Activated naive CD4-positive, alpha-beta T cell treated with anti-CD3 and anti-CD28 coated beads, Interleukin-2, amount 10 ng/mL, durations not matched to agents 7 days and 5 days (primary cell): ENCODE data around the gene MAPK8IP3.
"Not testable (repeated sequence)": the region's sequence is repeated elsewhere in the genome, so short reads cannot be mapped to it uniquely, and the experiment has no call there.

ENCODE experiments used
- CTCF ChIA-PET: fragments of 350-600 bp; sonication (Branson Sonifier 250); formaldehyde crosslinking; loops from one replicate; lab custom pipeline; 2021; ENCODE audit warnings: antibody characterized with exemption; lab: Charles Lee
- DNase-seq: peaks from one replicate; pipeline ENCODE4 v3.0.0-alpha.2; 2020
- H3K27ac Mint-ChIP-seq: one replicate; pipeline ENCODE4 v1.8.0; 2021; ENCODE audit warnings: mild to moderate bottlenecking, moderate library complexity, mixed read lengths
- H3K27me3 Mint-ChIP-seq: one replicate; pipeline ENCODE4 v1.8.0; 2021; ENCODE audit warnings: mild to moderate bottlenecking, mixed read lengths
- H3K36me3 Mint-ChIP-seq: one replicate; pipeline ENCODE4 v1.8.0; 2021; ENCODE audit warnings: mixed read lengths
- H3K4me1 Mint-ChIP-seq: one replicate; pipeline ENCODE4 v1.8.0; 2021; ENCODE audit warnings: mixed read lengths
- H3K4me3 Mint-ChIP-seq: one replicate; pipeline ENCODE4 v1.8.0; 2021; ENCODE audit warnings: mild to moderate bottlenecking, moderate library complexity, mixed read lengths
- H3K9me3 Mint-ChIP-seq: one replicate; pipeline ENCODE4 v1.8.0; 2021; ENCODE audit warnings: mixed read lengths

Gene MAPK8IP3

DNA sequence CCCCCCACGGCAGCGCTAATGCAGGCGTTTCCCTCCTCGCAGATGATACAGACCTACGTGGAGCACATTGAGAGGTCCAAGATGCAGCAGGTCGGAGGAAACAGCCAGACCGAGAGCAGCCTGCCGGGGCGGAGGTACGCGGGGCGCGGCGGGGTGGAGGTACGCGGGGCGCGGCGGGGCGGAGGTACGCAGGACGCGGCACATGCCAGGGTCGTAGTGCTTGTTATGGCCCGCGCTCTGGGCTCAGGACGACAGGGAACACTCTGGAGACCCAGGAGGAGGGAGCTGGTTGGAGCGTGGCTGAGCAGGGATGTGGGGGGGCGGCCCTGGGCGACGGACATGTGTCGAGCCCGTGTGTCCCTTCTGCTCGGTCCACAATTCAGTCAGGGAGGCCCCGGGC, 23.4 kb downstream of the MAPK8IP3 start:
- H3K9me3 Mint-ChIP-seq = no peaks in the 10 kb centered on the region
- peaks cover 25% of the 10 kb centered on the region for H3K36me3 Mint-ChIP-seq

DNA sequence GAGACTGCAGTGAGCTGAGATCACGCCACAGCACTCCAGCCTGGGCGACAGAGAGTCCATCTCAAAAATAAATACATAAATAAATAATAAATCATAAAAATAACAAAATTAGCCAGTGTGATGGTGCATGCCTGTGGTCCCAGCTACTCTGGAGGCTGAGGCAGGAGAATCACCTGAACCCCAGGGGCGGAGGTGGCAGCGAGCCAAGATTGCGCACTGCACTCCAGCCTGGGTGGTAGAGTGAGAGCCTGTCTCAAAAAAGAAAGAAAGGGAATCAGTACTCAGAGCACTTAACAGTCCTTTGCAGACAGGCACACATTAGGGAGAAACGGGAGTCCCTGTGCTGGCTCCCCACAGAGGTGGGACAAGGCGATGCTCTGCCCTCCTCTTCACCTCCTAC, 25.1 kb downstream of the MAPK8IP3 start:
- Mint-ChIP-seq H3K27ac (no peak overlapping the region), H3K4me3 (no peak overlapping the region), H3K27me3 (no peaks in the 10 kb centered on the region), H3K9me3 (no peaks in the 10 kb centered on the region), H3K4me1 (no peaks in the 10 kb centered on the region), H3K36me3 (peaks cover 22% of the 10 kb centered on the region)
- DNase-seq = no peak
- CTCF ChIA-PET = no interaction called here

More for the DNA sequence above, 23.4 kb downstream of the MAPK8IP3 start:
- H3K27me3 Mint-ChIP-seq = no peaks in the 10 kb centered on the region
- no peak overlapping the region for H3K4me3 Mint-ChIP-seq
- no peak overlapping the region for H3K27ac Mint-ChIP-seq
- no peak for DNase-seq
- CTCF ChIA-PET = interaction anchor here (1.3 kb wide), 1 partner anchor 24 kb away, joined by 4 read pairs; the partner anchor contains the start of gene MAPK8IP3
- no peaks in the 10 kb centered on the region for H3K4me1 Mint-ChIP-seq

DNA sequence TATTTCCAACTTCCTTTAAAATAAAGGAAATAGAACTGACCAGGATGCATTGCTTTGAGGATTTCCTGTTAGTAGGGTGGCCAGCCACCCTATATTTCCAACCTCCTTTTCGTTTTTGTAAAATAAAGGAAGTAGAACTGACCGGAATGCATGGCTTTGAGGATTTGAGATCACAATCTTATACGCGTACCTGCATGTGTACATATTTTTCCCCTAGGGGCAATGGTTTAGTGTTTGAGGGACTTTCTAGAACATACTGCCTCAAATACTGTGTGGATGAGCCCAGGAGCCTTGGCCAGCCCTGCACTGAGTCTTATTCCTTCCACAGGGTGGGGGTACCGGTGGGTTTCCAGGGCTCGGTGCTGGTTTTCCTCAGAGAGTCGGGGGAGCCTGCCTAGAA, 25.6 kb downstream of the MAPK8IP3 start:
- no peak overlapping the region for H3K27ac Mint-ChIP-seq

GRCh38 chr16:1732071-1732470, 26.1 kb downstream of the MAPK8IP3 start:
- no peaks in the 10 kb centered on the region for H3K27me3 Mint-ChIP-seq
- no peaks in the 10 kb centered on the region for H3K9me3 Mint-ChIP-seq
- H3K36me3 Mint-ChIP-seq = peaks cover 17% of the 10 kb centered on the region
- DNase-seq = no peak
- CTCF ChIA-PET = interaction anchor here (1.5 kb wide), 1 partner anchor 17 kb away, joined by 3 read pairs; no protein-coding TSS in a partner anchor
- no peak overlapping the region for H3K27ac Mint-ChIP-seq
- H3K4me1 Mint-ChIP-seq = no peaks in the 10 kb centered on the region
- H3K4me3 Mint-ChIP-seq = no peak overlapping the region

More for the DNA sequence above, 25.6 kb downstream of the MAPK8IP3 start:
- H3K4me1 Mint-ChIP-seq = no peaks in the 10 kb centered on the region
- H3K4me3 Mint-ChIP-seq = no peak overlapping the region
- CTCF ChIA-PET = interaction anchor here (1.5 kb wide), 1 partner anchor 16 kb away, joined by 3 read pairs; no protein-coding TSS in a partner anchor
- no peak for DNase-seq
- H3K27me3 Mint-ChIP-seq = no peaks in the 10 kb centered on the region
- peaks cover 19% of the 10 kb centered on the region for H3K36me3 Mint-ChIP-seq
- H3K9me3 Mint-ChIP-seq = no peaks in the 10 kb centered on the region

DNA sequence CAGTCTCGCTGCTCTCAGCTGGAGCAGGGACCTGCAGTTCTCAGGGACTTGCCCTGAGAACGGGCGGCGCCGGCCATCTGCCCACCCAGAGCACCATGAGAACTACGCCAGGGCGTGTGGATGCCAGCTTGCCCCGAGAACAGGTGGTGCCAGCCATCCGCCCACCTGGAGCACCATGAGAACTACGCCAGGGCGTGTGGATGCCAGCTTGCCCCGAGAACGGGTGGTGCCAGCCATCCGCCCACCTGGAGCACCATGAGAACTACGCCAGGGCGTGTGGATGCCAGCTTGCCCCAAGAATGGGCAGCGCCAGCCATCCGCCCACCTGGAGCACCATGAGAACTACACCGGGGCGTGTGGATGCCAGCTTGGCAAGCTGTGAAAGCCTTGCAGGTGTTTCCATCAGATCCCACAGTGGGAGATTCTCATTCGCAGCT, 26.6 kb downstream of the MAPK8IP3 start:
- H3K27me3 Mint-ChIP-seq, H3K9me3 Mint-ChIP-seq, H3K4me1 Mint-ChIP-seq, DNase-seq, H3K27ac Mint-ChIP-seq, H3K4me3 Mint-ChIP-seq: not testable (repeated sequence)
- H3K36me3 Mint-ChIP-seq = peaks cover 12% of the 10 kb centered on the region
- CTCF ChIA-PET = interaction anchor here (1.5 kb wide), 1 partner anchor 17 kb away, joined by 3 read pairs; no protein-coding TSS in a partner anchor

GRCh38 chr16:1734123-1734522, 28.1 kb downstream of the MAPK8IP3 start:
- no peak for DNase-seq
- Mint-ChIP-seq H3K9me3 (no peaks in the 10 kb centered on the region), H3K27ac (no peak overlapping the region), H3K27me3 (no peaks in the 10 kb centered on the region), H3K4me3 (no peak overlapping the region), H3K36me3 (peaks cover 5% of the 10 kb centered on the region), H3K4me1 (no peaks in the 10 kb centered on the region)
- CTCF ChIA-PET = no interaction called here

GRCh38 chr16:1734816-1735215, 28.8 kb downstream of the MAPK8IP3 start:
- H3K4me1 Mint-ChIP-seq = no peaks in the 10 kb centered on the region
- H3K27ac Mint-ChIP-seq = no peak overlapping the region
- CTCF ChIA-PET = no interaction called here

DNA sequence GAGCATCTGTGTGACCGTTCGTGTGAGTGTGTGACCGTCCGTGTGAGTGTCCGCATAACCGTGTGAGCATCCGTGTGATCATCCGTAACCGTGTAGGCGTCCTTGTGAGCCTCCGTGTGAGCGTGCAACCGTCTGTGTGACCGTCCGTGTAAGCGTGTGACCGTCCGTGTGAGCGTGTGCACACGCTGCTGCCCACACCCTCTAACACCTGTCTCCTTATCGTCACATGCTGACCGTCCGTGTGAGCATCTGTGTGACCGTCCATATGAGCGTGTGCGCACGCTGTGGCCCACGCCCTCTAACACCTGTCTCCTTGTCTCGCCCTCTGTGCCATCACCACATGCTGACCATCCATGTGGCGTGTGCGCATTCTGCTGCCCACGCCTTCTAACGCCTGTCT, 34.2 kb downstream of the MAPK8IP3 start:
- Mint-ChIP-seq H3K27ac (no peak overlapping the region), H3K36me3 (peaks cover 6% of the 10 kb centered on the region), H3K27me3 (no peaks in the 10 kb centered on the region), H3K4me1 (no peaks in the 10 kb centered on the region), H3K4me3 (no peak overlapping the region), H3K9me3 (no peaks in the 10 kb centered on the region)
- CTCF ChIA-PET = no interaction called here
- no peak for DNase-seq

More at GRCh38 chr16:1734816-1735215, 28.8 kb downstream of the MAPK8IP3 start:
- DNase-seq = no peak
- Mint-ChIP-seq H3K9me3 (no peaks in the 10 kb centered on the region), H3K27me3 (no peaks in the 10 kb centered on the region), H3K4me3 (no peak overlapping the region), H3K36me3 (peaks cover 5% of the 10 kb centered on the region)

DNA sequence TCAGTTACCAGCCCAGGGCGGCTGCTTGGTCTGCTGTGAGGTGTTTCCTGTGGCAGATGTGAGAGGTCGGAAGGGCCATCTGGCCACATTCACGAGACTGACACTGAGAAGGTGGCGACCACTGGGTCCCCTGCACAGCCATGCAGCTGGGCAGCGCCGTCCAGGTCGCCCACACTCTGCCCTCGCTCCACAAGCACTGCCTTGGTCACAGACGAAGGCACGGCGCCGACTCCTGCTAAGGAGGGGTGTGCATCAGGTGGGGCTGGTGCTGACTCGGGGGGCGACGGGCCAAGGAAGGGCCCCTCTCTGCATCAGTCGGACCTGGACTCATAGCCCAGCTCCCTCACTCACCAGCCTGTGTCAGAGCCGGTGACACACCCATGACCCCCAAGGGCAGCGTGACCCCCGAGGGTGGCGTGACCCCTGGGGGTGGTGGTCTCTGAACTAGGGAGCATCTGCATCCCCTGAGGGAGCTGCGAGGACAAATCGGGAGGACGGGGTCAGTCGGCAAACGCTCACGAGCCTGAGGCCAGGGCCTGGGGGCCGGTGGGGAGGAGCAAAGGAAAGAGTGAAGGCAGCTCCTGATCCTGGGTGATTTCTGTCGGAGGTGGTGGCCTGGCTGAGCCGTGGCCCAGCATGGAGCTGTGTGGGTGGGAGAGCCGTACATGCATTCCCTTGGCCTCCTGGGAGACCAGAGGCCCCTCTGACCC, 34.9 kb downstream of the MAPK8IP3 start:
- DNase-seq = no peak
- Mint-ChIP-seq H3K9me3 (no peaks in the 10 kb centered on the region), H3K4me3 (no peak overlapping the region), H3K27ac (no peak overlapping the region), H3K36me3 (peaks cover 6% of the 10 kb centered on the region), H3K4me1 (no peaks in the 10 kb centered on the region), H3K27me3 (no peaks in the 10 kb centered on the region)
- CTCF ChIA-PET = no interaction called here

- no peak for DNase-seq
- no peak overlapping the region for H3K27ac Mint-ChIP-seq
- H3K27me3 Mint-ChIP-seq = no peaks in the 10 kb centered on the region
- H3K36me3 Mint-ChIP-seq = peaks cover 6% of the 10 kb centered on the region
- no peaks in the 10 kb centered on the region for H3K4me1 Mint-ChIP-seq
- H3K9me3 Mint-ChIP-seq = no peaks in the 10 kb centered on the region
- CTCF ChIA-PET = no interaction called here
- H3K4me3 Mint-ChIP-seq = no peak overlapping the region
These were observed 35.7 kb downstream of the MAPK8IP3 start for GRCh38 chr16:1741553-1742165.

DNA sequence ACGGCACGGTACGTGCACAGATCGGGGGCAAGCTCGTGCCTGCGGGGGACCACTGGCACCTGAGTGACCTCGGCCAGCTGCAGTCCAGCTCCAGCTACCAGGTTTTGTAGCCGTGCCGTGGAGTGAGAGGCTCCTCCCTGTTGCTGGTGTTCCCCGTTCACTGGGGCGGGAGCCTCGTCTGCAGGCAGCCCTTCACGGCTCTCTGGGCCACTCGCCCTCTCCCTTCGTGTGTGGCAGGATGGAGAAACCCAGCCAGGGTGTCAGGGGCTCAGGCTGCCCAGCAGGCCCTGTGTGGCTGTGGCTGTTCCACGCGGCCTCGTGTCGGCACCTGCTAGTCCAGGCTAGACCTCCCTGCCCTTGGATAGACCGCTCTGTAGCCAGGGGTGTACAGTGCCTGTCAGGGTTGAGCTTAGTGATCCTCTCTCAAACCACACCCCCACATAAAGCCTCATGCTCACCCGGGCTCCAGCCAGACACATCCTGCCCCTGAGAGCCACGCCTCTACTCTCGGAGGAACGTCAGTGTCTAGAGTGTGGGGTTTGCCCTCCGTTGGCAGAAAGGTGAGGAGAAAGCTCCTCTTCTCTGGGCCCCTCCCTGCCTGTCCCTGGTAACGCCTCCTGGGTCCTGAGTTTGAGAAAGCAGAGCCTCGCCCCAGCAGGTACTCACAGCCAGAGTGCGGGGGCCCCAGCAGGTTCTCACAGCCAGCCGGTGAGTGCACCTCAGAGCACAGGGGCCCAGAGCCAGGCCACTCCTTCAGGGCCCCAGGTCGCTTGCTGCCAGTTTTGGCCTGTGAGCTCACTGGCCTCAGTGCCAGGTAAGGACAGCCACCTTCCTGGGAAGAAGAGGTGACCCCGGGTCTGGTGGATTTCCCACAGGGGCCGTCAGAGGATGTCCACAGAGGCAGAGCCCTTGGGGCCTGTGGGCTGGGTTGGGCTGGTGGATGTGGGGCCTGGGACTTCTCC, 37.7 kb downstream of the MAPK8IP3 start:
- Mint-ChIP-seq H3K9me3 (no peaks in the 10 kb centered on the region), H3K36me3 (peaks cover 8% of the 10 kb centered on the region), H3K4me1 (no peaks in the 10 kb centered on the region), H3K27me3 (no peaks in the 10 kb centered on the region), H3K27ac (no peak overlapping the region), H3K4me3 (no peak overlapping the region)
- CTCF ChIA-PET = interaction anchor here (0.6 kb wide), 1 partner anchor 937 kb away, joined by 3 read pairs; no protein-coding TSS in a partner anchor
- no peak for DNase-seq

DNA sequence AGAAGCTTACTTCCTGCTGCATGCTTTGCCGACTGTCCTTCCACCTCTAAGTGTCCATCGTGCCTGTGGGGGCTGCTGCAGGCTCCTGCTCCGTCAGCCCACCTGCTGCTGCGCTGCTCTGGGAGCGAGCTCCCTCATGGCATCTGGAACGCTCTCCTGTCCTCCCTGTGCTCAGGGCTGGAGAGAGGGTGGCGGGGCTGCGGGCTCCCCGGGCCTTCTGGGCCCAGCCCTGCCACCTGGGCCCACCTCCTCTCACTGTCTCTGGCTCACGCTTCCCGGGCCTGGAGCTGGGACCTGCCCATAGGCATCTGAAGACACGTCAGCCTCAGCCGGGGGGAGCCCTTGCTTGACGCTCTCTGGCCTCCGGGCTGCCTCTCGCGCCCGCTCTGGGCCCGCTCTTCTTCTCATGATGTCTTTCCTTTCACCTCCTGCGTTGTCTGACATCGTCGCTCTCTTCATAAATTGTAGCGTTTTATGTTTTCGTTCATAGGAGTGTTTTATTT, 38.4 kb downstream of the MAPK8IP3 start:
- H3K4me3 Mint-ChIP-seq = no peak overlapping the region
- H3K9me3 Mint-ChIP-seq = no peaks in the 10 kb centered on the region
- DNase-seq = no peak
- no peaks in the 10 kb centered on the region for H3K27me3 Mint-ChIP-seq
- CTCF ChIA-PET = no interaction called here
- no peak overlapping the region for H3K27ac Mint-ChIP-seq
- peaks cover 12% of the 10 kb centered on the region for H3K36me3 Mint-ChIP-seq
- H3K4me1 Mint-ChIP-seq = no peaks in the 10 kb centered on the region

GRCh38 chr16:1745181-1745899, 39.3 kb downstream of the MAPK8IP3 start:
- CTCF ChIA-PET = interaction anchor here (1.2 kb wide), 1 partner anchor 21 kb away, joined by 3 read pairs; no protein-coding TSS in a partner anchor
- DNase-seq = no peak
- H3K27me3 Mint-ChIP-seq = no peaks in the 10 kb centered on the region
- H3K4me1 Mint-ChIP-seq = no peaks in the 10 kb centered on the region
- H3K36me3 Mint-ChIP-seq = peaks cover 12% of the 10 kb centered on the region
- H3K4me3 Mint-ChIP-seq = no peak overlapping the region
- H3K27ac Mint-ChIP-seq = no peak overlapping the region
- no peaks in the 10 kb centered on the region for H3K9me3 Mint-ChIP-seq
